Measurements from ENCODE around the gene DCAF5.

Gene DCAF5

GRCh38 chr14:69139743-69140142, 13.2 kb downstream of the DCAF5 start:
- no peak for DNase-seq

- no peak for DNase-seq
These were observed 14.9 kb downstream of the DCAF5 start for GRCh38 chr14:69137843-69138535.

- DNase-seq, result no peak
These were observed 15.5 kb downstream of the DCAF5 start for GRCh38 chr14:69137416-69137815.

GRCh38 chr14:69135133-69135532, 17.8 kb downstream of the DCAF5 start:
- no peak for DNase-seq

- no peak for DNase-seq
These were observed 19.5 kb downstream of the DCAF5 start for GRCh38 chr14:69133206-69134125.

GRCh38 chr14:69132513-69133181, 20.3 kb downstream of the DCAF5 start:
- DNase-seq, result no peak

GRCh38 chr14:69131176-69131575, 21.7 kb downstream of the DCAF5 start:
- no peak for DNase-seq

- peak; percentile 80 for DNase-seq
These were observed 23.5 kb downstream of the DCAF5 start for GRCh38 chr14:69129264-69129880.

- DNase-seq, result no peak
These were observed 34.6 kb downstream of the DCAF5 start for GRCh38 chr14:69118305-69118704.

GRCh38 chr14:69117020-69117767, 35.7 kb downstream of the DCAF5 start:
- peak; percentile 19 for DNase-seq

- DNase-seq, result no peak
These were observed 37.3 kb downstream of the DCAF5 start for GRCh38 chr14:69115407-69116185.

- no peak for DNase-seq
These were observed 38.2 kb downstream of the DCAF5 start for GRCh38 chr14:69114763-69115162.

- DNase-seq, result no peak
These were observed 44.6 kb downstream of the DCAF5 start for GRCh38 chr14:69108358-69108757.

- DNase-seq, result peak; percentile 31
These were observed 45.4 kb downstream of the DCAF5 start for GRCh38 chr14:69107407-69108003.

GRCh38 chr14:69106451-69106850, 46.5 kb downstream of the DCAF5 start:
- no peak for DNase-seq

GRCh38 chr14:69105326-69105725, 47.6 kb downstream of the DCAF5 start:
- no peak for DNase-seq

- DNase-seq, result no peak
These were observed 51.5 kb downstream of the DCAF5 start for GRCh38 chr14:69101331-69101826.

- DNase-seq, result no peak
These were observed 54.9 kb downstream of the DCAF5 start for GRCh38 chr14:69097974-69098373.

- DNase-seq, result no peak
These were observed 56.0 kb downstream of the DCAF5 start for GRCh38 chr14:69096781-69097475.

- DNase-seq, result no peak
These were observed 56.7 kb downstream of the DCAF5 start for GRCh38 chr14:69096246-69096645.

Data from CD4-positive, alpha-beta T cell treated with Interleukin-17A for 4 hours (primary cell).